Thoracic aorta endothelial cell (primary cell): ENCODE measurements around the gene STARD5. TPM values are rescaled to one million over a fixed set of nuclear protein-coding genes. Genes with fewer than 3 reads are reported as not detected.

ENCODE experiments used
- total RNA-seq: library from RNA; depleted of rRNA; stranded (reverse); fragments of >200 nt; gene quantifications from 2 replicates; pipeline ENCODE4 v1.2.3, GENCODE V29; 2012

Gene STARD5, protein sequence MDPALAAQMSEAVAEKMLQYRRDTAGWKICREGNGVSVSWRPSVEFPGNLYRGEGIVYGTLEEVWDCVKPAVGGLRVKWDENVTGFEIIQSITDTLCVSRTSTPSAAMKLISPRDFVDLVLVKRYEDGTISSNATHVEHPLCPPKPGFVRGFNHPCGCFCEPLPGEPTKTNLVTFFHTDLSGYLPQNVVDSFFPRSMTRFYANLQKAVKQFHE
- 0.93 and 1.4 TPM in 2 replicates for total RNA-seq

DNA sequence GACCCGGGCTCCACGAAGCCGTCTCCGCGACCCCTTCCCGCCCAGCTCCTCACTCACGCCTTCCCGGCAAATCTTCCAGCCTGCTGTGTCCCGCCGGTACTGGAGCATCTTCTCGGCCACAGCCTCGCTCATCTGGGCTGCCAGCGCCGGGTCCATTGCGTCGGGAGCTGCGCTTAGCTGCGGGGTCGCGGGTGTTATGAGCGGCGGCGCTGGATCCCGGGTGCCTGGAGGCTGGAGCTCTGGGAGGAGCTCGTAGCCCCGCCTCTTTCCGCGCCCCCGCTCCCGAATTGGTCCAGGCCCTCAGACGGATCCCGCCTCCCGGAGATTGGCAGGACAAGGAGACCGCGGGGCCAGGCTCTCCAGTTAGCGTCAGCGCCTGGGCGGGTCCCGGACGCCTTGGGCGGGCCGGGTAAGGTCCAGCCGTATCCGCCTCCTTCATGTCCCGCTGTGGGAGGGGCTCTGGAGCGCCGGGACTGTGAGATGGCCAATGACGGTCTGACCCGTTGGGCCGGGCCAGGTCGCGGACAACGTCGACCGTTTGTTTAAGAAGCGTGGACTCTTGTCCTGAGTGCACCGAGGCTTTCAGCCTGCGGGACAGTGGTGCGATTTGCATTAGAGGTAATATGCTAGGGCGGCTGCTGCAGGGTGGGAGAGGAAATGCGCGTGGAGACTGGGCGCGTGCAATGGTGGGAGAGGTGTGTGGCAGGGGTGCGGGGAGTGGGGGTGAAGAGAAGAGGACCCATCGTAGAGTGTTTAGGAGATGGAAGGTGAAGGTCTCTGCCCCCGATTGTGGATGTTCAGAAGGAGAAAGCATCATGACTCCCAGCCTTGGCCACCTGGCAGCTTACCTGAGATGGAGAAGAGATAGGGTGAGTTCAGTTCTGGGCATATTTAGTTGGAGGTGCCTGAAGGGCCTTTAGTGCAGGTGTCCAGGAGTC, at the start of gene STARD5:
Gene STARD5, minus strand, starts transcription at position 198 of the 938 bp plus-strand sequence. Its CDS starts 42 bp downstream, at position 156.

Other genes with a start within 250 kb of the STARD5 start
- gene CFAP161, start 189.9 kb downstream of the STARD5 start, total RNA-seq: 0.79 and 0.93 TPM in 2 replicates
- 0.22 and 0.93 TPM in 2 replicates for gene IL16, start 127.3 kb downstream of the STARD5 start, total RNA-seq
- not detected in 2 replicates for gene TMC3, start 50.1 kb upstream of the STARD5 start, total RNA-seq